Osteocyte (in vitro differentiated cells): ENCODE results near the gene XIRP2. TPM values are rescaled to one million over a fixed set of nuclear protein-coding genes. Genes with fewer than 3 reads are reported as not detected.
A peak's percentile ranks its signal among the peaks of the same experiment; 100 is the strongest.

Experiments
- DNase-seq: peaks from one replicate; pipeline ENCODE4 v3.0.0; 2021; ENCODE audit warnings: mixed read lengths; ENCODE audit not compliant: unreplicated experiment; ENCODE audit errors: extremely low spot score
- H3K27ac Mint-ChIP-seq: one replicate; pipeline ENCODE4 v1.8.0; 2021; ENCODE audit warnings: mild to moderate bottlenecking, mixed read lengths; ENCODE audit not compliant: unreplicated experiment
- H3K27me3 Mint-ChIP-seq: one replicate; pipeline ENCODE4 v1.8.0; 2021; ENCODE audit warnings: mixed read lengths; ENCODE audit not compliant: unreplicated experiment
- H3K36me3 Mint-ChIP-seq: one replicate; pipeline ENCODE4 v1.8.0; 2021; ENCODE audit warnings: mixed read lengths; ENCODE audit not compliant: unreplicated experiment
- H3K4me1 Mint-ChIP-seq: one replicate; pipeline ENCODE4 v1.8.0; 2021; ENCODE audit warnings: mixed read lengths; ENCODE audit not compliant: unreplicated experiment
- H3K4me3 Mint-ChIP-seq: one replicate; pipeline ENCODE4 v1.8.0; 2021; ENCODE audit warnings: mild to moderate bottlenecking, moderate library complexity, mixed read lengths; ENCODE audit not compliant: unreplicated experiment
- H3K9me3 Mint-ChIP-seq: one replicate; pipeline ENCODE4 v1.8.0; 2021; ENCODE audit warnings: mixed read lengths; ENCODE audit not compliant: unreplicated experiment
- total RNA-seq: library from RNA; stranded (reverse); gene quantifications from 2 replicates; pipeline ENCODE4 v1.2.1, GENCODE V29; 2021
- TF ChIP-seq, protein P1 (sequence below): fragments of 200-600 bp; sonication (generic); IDR thresholded peaks from 2 replicates; pipeline ENCODE4 v1.5.0; 2021; ENCODE audit warnings: antibody characterized with exemption, mild to moderate bottlenecking, moderate library complexity

Gene XIRP2
- total RNA-seq, 1 donor from 2014 or later, result 0.08 TPM

- no peak overlapping the region for H3K27ac Mint-ChIP-seq
- H3K4me1 Mint-ChIP-seq, result peaks cover 35% of the 10 kb centered on the region
- no peaks in the 10 kb centered on the region for H3K9me3 Mint-ChIP-seq
- H3K27me3 Mint-ChIP-seq, result no peaks in the 10 kb centered on the region
- H3K4me3 Mint-ChIP-seq, result no peak overlapping the region
- TF ChIP-seq, protein P1, sequence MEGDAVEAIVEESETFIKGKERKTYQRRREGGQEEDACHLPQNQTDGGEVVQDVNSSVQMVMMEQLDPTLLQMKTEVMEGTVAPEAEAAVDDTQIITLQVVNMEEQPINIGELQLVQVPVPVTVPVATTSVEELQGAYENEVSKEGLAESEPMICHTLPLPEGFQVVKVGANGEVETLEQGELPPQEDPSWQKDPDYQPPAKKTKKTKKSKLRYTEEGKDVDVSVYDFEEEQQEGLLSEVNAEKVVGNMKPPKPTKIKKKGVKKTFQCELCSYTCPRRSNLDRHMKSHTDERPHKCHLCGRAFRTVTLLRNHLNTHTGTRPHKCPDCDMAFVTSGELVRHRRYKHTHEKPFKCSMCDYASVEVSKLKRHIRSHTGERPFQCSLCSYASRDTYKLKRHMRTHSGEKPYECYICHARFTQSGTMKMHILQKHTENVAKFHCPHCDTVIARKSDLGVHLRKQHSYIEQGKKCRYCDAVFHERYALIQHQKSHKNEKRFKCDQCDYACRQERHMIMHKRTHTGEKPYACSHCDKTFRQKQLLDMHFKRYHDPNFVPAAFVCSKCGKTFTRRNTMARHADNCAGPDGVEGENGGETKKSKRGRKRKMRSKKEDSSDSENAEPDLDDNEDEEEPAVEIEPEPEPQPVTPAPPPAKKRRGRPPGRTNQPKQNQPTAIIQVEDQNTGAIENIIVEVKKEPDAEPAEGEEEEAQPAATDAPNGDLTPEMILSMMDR, result no peak
- DNase-seq, result no peak
- H3K36me3 Mint-ChIP-seq, result no peaks in the 10 kb centered on the region
Measured at GRCh38 chr2:167191588-167191987, 303.3 kb downstream of the XIRP2 start.

- no peaks in the 10 kb centered on the region for H3K27me3 Mint-ChIP-seq
- TF ChIP-seq, protein P1, result no peak
- H3K4me1 Mint-ChIP-seq, result peaks cover 41% of the 10 kb centered on the region
Measured at GRCh38 chr2:167192833-167193232, 304.6 kb downstream of the XIRP2 start.

DNA sequence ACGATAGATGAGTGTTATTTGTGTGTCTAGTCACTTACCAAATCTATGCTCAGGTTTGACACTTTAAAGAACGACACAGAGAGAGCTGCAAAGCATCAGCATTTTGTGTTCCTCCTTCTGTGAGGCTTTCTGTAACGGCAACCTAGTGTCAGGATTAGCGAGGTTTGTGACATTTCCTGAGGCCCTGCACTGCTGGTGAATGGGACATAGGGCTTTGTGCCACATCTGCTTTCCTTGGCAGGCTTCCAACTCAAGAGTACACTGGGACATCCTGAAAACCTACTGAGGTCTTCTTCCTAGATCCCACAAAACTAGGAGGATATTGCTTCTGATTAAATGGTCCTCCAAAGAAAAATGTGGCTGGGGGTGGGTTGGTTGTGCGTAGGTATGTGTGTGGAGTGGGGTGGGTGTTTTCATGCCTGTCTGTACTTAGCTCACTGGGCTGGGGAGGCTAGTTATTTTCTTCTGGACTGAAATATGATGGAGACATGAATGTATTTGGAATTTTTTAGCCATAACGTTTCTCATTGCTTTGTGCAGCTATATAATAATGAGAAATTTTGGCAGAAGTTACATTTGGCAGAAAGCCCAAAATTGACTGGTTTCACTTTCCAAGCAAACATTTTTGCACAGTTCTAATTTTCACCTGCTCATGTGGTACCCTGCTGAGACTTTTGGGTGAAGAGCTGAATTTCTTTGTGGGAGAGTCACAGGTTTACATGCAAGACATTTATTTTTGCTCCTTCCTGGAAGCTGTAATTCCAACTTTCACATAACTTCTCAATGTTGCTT, 308.4 kb downstream of the XIRP2 start:
- H3K27me3 Mint-ChIP-seq, result no peaks in the 10 kb centered on the region
- TF ChIP-seq, protein P1, result no peak
- H3K4me3 Mint-ChIP-seq, result peak overlapping the region; percentile 44
- no peaks in the 10 kb centered on the region for H3K36me3 Mint-ChIP-seq
- H3K27ac Mint-ChIP-seq, result peak overlapping the region; percentile 82
- no peak for DNase-seq
- peaks cover 26% of the 10 kb centered on the region for H3K4me1 Mint-ChIP-seq
- H3K9me3 Mint-ChIP-seq, result peaks cover 4% of the 10 kb centered on the region

More at GRCh38 chr2:167192833-167193232, 304.6 kb downstream of the XIRP2 start:
- Mint-ChIP-seq H3K36me3 (no peaks in the 10 kb centered on the region), H3K9me3 (no peaks in the 10 kb centered on the region), H3K27ac (no peak overlapping the region), H3K4me3 (no peak overlapping the region)
- no peak for DNase-seq

- no peak for DNase-seq
- Mint-ChIP-seq H3K4me3 (no peak overlapping the region), H3K36me3 (no peaks in the 10 kb centered on the region), H3K4me1 (peaks cover 25% of the 10 kb centered on the region), H3K27me3 (peaks cover 3% of the 10 kb centered on the region), H3K9me3 (peaks cover 4% of the 10 kb centered on the region), H3K27ac (no peak overlapping the region)
- TF ChIP-seq, protein P1, result no peak
Measured at GRCh38 chr2:167198009-167198408, 309.7 kb downstream of the XIRP2 start.

GRCh38 chr2:167198576-167198975, 310.3 kb downstream of the XIRP2 start:
- peaks cover 25% of the 10 kb centered on the region for H3K4me1 Mint-ChIP-seq
- DNase-seq, result no peak
- peaks cover 5% of the 10 kb centered on the region for H3K27me3 Mint-ChIP-seq
- H3K4me3 Mint-ChIP-seq, result no peak overlapping the region
- peaks cover 4% of the 10 kb centered on the region for H3K9me3 Mint-ChIP-seq
- H3K36me3 Mint-ChIP-seq, result no peaks in the 10 kb centered on the region
- no peak overlapping the region for H3K27ac Mint-ChIP-seq
- TF ChIP-seq, protein P1, result no peak
